Duodenal mucosa (tissue), 2 donors: Measurements from ENCODE around the gene IL34.

Experiments
- H3K27ac ChIP-seq: one replicate; pipeline ENCODE4 v1.7.0; 2013; ENCODE audit warnings: low read depth, low read length
- H3K27me3 ChIP-seq, 2 donors: one replicate each; pipeline ENCODE4 v1.7.0; 2013; ENCODE audit warnings: low read length in 2 of 2, control low read depth in 1 of 2; ENCODE audit not compliant: insufficient read depth in 2 of 2, control insufficient read depth in 1 of 2
- H3K36me3 ChIP-seq, 2 donors: one replicate each; pipeline ENCODE4 v1.7.0; 2013; ENCODE audit warnings: low read length in 2 of 2, control low read depth in 1 of 2; ENCODE audit not compliant: insufficient read depth in 2 of 2, control insufficient read depth in 1 of 2
- H3K4me1 ChIP-seq, 2 donors: one replicate each; pipeline ENCODE4 v1.7.0; 2013; ENCODE audit warnings: low read length in 2 of 2, control low read depth in 1 of 2; ENCODE audit not compliant: insufficient read depth in 2 of 2, control insufficient read depth in 1 of 2
- H3K4me3 ChIP-seq, 2 donors: one replicate each; pipeline ENCODE4 v1.7.0; 2013; ENCODE audit warnings: low read length in 2 of 2, low read depth in 1 of 2
- H3K9ac ChIP-seq, 2 donors: one replicate each; pipeline ENCODE4 v1.7.0; 2013; ENCODE audit warnings: low read length in 2 of 2, low read depth in 1 of 2
- H3K9me3 ChIP-seq, 2 donors: one replicate each; pipeline ENCODE4 v1.7.0; 2013; ENCODE audit warnings: low read length in 2 of 2, control low read depth in 1 of 2; ENCODE audit not compliant: control insufficient read depth in 1 of 2

The IL34 gene

DNA sequence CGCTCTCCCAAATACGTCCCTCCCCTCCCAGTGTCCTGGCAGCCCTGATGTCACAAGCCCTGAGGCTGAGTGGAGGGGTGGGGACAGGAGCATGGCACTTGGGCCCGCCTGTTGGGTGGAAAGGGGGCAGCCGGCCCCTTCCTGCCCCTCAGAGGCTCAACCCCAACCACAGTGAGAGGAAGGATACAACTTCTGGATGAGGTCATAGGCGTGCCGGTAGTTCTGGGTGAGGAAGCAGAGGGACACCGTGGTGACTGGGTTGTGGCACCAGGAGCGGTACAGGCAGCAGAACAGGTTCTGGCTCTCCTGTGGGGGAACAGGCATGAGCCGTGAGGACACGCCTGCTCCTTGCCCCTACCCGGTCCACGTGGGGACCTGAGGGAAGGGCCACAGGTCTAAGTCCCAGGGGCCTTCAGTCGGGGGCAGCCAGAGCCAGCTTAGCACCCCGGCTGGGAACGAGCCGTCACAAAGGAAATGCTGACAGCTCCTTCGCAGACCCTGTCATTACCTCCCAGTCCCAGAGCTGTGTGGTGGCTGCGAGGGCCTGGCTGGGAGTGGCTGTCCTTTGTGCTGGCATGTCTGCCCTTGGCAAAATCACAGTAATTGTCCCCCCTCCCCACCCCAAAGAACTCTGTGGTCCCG lies 50.7 kb downstream of the IL34 start:
- Histone ChIP-seq H3K9me3 (no peaks in the 10 kb centered on the region), H3K4me1 (peaks cover 31 to 45% of the 10 kb centered on the region in 2 donors), H3K36me3 (peaks cover 0 to 9% of the 10 kb centered on the region in 2 donors), H3K4me3 (no peak overlapping the region), H3K9ac (peak overlapping the region in 1 of 2 donors; percentile 15), H3K27ac (peak overlapping the region; percentile 3), H3K27me3 (no peaks in the 10 kb centered on the region)

DNA sequence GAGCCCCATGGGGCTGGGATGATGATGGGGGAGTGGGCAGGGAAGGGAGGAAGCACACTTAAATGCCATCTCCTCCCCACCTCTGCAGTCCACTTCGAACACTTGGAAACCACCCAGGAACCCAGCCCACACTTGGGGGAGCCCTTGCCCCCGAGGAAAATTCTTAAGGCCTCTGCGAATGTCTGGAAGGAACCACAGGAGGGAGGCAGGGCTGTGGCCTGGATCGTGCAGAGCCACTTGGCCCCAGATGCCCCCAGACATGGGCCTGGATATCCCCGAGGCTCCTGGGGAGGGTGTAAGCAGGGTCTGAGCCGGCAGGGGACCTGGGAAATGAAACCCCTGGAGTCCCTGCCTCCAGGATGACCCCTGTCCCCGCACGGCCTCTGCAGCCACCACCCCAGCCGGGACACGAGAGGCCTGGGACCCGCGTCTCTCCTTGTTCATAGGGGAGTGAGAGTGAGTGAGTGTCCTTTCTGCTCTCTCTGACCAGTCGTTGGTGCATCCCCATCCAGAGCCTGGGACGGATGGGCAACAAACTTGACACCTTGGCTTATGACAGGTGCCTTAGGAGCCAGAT lies 51.3 kb downstream of the IL34 start:
- no peaks in the 10 kb centered on the region for H3K27me3 ChIP-seq
- H3K9ac ChIP-seq, result no peak overlapping the region
- no peak overlapping the region for H3K4me3 ChIP-seq
- H3K27ac ChIP-seq, result no peak overlapping the region
- peaks cover 31 to 42% of the 10 kb centered on the region in 2 donors for H3K4me1 ChIP-seq
- no peaks in the 10 kb centered on the region for H3K9me3 ChIP-seq
- peaks cover 0 to 9% of the 10 kb centered on the region in 2 donors for H3K36me3 ChIP-seq

DNA sequence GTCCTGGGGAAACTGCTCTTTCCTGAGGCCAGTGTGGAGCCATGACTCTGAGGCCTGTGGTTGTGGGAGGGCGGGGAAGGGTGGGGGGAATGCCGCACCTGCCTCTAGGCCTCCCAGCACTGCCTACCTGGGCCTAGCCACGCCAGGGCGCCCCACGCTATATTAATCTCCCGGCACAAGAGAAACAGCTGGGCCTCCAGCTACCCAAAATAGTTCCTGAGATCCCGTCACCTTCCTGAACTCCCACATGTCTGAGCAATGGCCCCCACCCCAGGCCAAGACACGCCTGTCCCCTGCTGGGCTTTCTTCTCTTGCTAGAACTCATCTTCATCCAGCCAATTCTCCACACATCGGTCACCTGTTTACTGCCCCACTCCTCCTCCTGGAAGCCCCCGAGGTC lies 52.5 kb downstream of the IL34 start:
- H3K4me1 ChIP-seq, result peaks cover 33% of the 10 kb centered on the region in 2 donors
- peaks cover 0 to 9% of the 10 kb centered on the region in 2 donors for H3K36me3 ChIP-seq
- H3K4me3 ChIP-seq, result no peak overlapping the region
- no peaks in the 10 kb centered on the region for H3K27me3 ChIP-seq
- H3K9me3 ChIP-seq, result no peaks in the 10 kb centered on the region
- no peak overlapping the region for H3K9ac ChIP-seq
- H3K27ac ChIP-seq, result no peak overlapping the region

DNA sequence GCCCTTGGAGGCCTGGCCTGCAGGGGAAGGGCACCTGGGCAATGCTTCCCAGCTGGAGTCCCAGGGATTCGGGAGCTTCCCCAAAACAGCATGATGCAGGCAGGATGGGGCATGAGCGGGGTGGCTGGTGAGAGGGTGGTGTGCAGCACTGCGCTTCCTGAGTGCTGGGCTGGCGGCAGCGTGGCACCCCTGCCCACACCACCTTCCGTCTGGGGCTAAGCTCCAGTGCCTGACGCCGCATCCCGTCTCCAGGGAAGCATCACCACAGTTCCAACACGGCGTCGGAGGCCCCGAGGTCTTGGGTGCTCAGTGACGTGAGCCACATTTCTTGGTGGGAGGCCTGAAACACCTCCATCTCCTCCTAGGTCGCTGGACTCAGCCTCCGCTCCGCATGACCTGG lies 53.3 kb downstream of the IL34 start:
- Histone ChIP-seq H3K27ac (no peak overlapping the region), H3K27me3 (no peaks in the 10 kb centered on the region), H3K4me1 (peaks cover 33% of the 10 kb centered on the region in 2 donors), H3K9ac (no peak overlapping the region), H3K9me3 (no peaks in the 10 kb centered on the region), H3K36me3 (peaks cover 0 to 9% of the 10 kb centered on the region in 2 donors), H3K4me3 (no peak overlapping the region)

DNA sequence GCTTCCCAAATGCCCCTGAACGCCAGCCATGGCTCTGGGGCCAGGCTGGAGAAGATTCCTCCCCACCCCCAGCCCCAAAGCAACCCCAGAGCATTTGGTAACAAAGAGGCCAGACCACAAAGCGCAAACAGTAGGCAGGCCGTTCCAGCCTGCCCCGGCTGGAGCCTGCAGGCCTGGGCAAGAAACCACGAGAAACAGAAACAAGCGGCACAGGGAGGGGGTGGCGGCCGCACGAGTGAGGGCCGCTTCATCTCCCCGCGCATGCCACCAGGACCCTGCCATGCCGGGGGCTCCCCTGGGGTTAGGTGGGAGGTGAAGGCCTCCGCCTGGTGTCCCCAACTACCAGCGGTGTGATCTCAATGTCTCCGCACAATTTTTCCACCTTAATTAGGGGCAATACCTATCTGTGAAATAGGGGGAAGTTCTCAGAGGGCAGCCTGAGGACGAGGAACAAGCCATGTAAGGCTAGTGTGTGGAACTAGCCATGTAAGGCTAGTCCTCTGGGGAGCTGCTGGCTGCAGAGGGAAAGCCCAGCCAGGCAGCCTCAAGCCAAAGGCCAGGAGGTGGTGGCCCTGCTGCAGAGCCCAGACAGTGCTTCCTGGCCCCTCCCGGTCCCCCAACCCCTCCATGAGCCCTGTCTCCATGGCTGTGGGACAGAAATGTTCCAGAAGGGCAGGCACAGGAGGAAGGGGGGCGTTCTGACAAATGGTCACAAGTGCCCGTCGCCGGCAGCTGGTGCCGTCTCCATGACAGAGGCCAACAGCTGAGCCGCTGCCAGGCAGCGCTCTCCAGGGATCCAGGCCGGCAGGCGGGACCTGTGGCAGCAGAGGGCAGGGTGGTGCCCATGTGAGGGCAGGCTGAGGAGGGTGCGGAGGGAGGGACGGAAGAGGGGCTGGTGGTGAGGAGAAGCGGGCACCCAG lies 54.0 kb downstream of the IL34 start:
- Histone ChIP-seq H3K9ac (no peak overlapping the region), H3K36me3 (peaks cover 0 to 9% of the 10 kb centered on the region in 2 donors), H3K27ac (peak overlapping the region; percentile 40), H3K4me3 (no peak overlapping the region), H3K9me3 (no peaks in the 10 kb centered on the region), H3K27me3 (no peaks in the 10 kb centered on the region), H3K4me1 (peaks cover 36 to 37% of the 10 kb centered on the region in 2 donors)

DNA sequence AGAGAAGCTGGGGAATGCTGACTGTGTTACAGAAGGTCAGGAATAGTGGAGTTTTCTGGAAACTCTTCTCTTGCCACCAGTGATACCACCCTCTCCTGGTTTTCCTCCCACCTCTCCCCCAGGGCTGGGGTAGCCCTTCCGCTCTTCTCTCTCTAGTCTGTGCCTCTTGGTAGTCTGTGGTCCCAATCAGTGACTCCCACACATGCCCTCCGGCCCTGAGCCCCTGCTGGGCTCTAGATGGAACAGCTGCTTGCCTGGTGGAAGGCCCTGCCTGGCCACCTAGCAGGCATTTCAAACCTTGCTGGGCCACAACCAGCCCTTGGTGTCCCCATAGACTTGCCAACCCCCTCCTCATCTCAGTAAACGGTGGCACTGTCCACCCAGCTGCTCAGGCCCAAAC lies 54.7 kb downstream of the IL34 start:
- Histone ChIP-seq H3K4me1 (peaks cover 31 to 32% of the 10 kb centered on the region in 2 donors), H3K9ac (no peak overlapping the region), H3K27me3 (no peaks in the 10 kb centered on the region), H3K9me3 (no peaks in the 10 kb centered on the region), H3K4me3 (no peak overlapping the region), H3K27ac (peak overlapping the region; percentile 17), H3K36me3 (peaks cover 0 to 9% of the 10 kb centered on the region in 2 donors)

DNA sequence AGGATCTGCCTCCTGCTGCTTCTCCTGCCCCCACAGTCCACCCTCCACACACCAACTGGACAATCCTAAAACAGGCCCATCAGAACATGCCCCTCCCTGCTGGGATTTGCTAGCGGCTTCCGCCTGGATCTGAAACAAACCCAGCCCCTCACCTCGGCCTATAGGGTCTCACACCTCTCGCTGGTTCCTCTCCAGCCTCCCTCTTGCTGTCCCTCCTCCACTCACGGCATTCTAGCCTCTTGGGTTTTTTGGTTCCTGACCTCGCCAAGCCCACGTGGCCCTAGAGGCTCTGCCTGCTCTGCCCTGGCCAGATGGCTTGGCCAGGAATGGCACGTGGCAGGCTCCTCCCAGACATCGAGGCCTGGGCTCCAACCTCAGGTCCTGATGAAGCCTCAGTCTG lies 55.2 kb downstream of the IL34 start:
- no peaks in the 10 kb centered on the region for H3K9me3 ChIP-seq
- no peak overlapping the region for H3K4me3 ChIP-seq

DNA sequence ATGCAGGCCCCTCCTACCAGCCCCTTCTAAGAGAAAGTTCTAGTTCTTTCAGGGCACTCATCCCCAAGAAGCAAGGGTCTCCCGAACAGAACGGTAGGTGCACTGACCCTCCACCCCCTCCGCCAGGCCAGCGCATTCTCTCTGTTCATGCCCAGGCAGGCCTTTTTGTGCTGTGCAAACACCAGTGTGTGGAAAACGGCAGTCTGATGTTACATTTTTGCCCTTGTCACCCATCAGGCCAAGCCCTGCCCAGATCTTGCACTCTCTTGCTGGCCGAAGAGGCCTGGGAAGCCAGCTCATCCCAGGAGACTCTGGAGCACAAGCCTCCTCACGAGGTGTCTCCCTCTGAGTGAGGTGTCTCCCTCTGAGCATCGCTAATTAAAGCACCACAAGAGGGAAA lies 55.6 kb downstream of the IL34 start:
- H3K9ac ChIP-seq, result no peak overlapping the region
- H3K27ac ChIP-seq, result peak overlapping the region; percentile 36

More for the DNA sequence above, 55.2 kb downstream of the IL34 start:
- H3K27me3 ChIP-seq, result no peaks in the 10 kb centered on the region
- H3K27ac ChIP-seq, result no peak overlapping the region
- H3K9ac ChIP-seq, result no peak overlapping the region
- H3K4me1 ChIP-seq, result peaks cover 26 to 31% of the 10 kb centered on the region in 2 donors
- peaks cover 0 to 9% of the 10 kb centered on the region in 2 donors for H3K36me3 ChIP-seq

DNA sequence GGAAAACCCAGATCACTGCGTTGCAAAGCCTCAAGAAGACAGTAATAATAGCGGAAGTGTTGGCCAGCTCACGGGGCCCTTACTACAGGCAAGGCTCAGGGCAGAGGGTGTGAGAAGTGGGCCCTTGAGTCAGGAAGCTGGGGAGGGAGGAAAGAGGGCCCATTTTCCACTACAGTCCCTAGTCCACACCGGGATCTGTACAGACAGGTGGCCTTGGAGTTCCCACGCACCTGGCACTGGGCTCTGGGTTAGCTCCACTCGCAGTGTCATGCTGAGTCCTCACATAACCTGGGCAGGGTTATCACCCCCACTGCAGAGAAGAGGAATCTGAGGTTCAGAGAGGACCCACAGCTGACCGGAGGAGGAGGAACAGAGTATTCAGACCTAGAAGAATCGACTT lies 56.3 kb downstream of the IL34 start:
- no peak overlapping the region for H3K9ac ChIP-seq
- no peaks in the 10 kb centered on the region for H3K9me3 ChIP-seq
- no peaks in the 10 kb centered on the region for H3K27me3 ChIP-seq
- no peak overlapping the region for H3K4me3 ChIP-seq
- H3K4me1 ChIP-seq, result peaks cover 16 to 26% of the 10 kb centered on the region in 2 donors
- H3K36me3 ChIP-seq, result peaks cover 0 to 9% of the 10 kb centered on the region in 2 donors
- peak overlapping the region; percentile 75 for H3K27ac ChIP-seq

More for the DNA sequence above, 55.6 kb downstream of the IL34 start:
- Histone ChIP-seq H3K4me1 (peaks cover 22 to 27% of the 10 kb centered on the region in 2 donors), H3K36me3 (peaks cover 0 to 9% of the 10 kb centered on the region in 2 donors), H3K4me3 (no peak overlapping the region), H3K27me3 (no peaks in the 10 kb centered on the region), H3K9me3 (no peaks in the 10 kb centered on the region)
